GM18907 (cell line): Measurements from ENCODE around the gene FBH1.

ENCODE experiments used
- ATAC-seq: cut with Tn5 transposase; IDR thresholded peaks from one replicate; pipeline ENCODE4 v1.9.1; 2021; ENCODE audit warnings: mild to moderate bottlenecking, moderate library complexity; ENCODE audit not compliant: unreplicated experiment

FBH1 gene

DNA sequence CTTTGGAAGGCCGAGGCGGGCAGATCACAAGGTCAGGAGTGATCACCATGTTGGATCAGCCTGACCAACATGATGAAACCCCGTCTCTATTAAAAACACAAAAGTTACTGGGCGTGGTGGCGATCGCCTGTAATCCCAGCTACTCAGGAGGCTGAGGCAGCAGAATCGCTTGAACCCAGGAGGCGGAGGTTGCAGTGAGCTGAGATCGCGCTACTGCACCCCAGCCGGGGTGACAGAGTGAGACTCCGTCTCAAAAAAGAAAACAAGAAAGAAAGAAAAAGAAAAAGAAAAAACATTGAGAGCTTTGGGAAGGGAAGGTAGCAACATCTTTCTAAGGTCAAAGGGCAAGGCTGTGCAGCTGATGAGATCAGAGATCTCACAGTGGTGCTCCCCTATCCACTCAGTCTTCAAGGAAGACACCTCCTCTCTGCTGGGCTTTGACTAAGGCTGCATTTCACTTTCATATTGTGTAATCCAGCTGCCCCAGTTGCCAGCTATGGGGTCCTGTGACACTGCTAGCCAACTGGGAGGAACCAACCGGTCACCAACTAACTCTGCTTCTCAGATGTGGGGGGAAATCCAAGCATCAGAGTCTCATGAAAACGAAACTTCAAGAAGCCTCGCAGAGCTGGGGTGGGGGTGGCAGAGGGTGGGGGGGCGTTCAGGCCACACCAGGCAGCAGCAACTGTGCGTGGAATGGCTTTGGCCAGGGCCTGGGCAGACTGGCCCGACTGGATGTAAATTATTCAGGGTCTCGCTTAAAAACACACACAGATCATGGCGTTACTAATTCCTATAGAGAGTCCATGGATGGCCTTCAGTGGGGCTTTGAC lies 85.8 kb downstream of the FBH1 start:
- peak; percentile 74 for ATAC-seq

DNA sequence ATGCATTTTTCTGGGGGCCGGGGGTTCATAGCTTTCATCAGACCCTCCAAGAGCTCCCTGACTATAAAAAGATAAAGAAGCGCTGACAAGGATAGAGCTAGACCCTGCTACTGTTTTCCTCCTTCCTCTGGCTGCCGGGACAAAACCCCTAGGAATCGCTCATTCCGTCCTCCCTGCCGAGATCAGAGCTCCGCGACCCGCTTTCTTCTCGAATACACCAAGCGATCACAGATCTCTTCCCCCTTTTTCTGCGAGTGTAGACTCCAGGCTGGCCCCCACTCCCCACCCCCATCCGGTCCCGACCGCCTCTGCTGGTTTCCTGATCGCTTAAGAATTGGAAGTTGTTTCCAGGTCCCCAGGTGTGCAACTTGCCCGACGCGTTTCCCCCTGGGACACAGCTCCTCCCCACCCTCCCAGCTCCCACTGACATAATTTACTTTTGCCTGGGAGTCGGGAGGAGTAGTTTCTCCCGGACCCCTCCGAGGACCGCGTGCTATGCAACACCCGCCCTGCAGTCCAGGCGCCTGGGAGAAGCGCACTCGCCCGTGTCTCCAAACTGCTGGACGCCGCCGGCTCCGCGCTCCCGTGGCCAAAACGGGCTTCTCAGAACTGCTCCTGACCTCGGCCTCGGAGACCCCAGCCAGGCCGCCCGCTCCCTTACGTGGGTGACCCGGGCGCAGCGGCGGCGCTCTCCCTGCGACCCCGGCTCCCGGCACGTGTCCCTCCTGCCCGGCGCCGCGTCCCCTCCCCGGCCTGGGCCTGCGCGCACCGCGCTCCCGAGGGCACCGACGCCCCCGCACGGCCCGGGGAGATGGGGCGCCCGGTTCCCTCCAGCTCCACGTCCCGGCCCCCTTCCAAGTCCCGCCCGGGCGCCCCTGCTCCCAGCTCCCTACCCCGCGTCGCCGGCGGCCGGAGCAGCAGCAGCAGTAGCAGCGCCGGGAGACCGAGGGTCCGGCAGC lies 86.7 kb downstream of the FBH1 start:
- peak; percentile 24 for ATAC-seq

DNA sequence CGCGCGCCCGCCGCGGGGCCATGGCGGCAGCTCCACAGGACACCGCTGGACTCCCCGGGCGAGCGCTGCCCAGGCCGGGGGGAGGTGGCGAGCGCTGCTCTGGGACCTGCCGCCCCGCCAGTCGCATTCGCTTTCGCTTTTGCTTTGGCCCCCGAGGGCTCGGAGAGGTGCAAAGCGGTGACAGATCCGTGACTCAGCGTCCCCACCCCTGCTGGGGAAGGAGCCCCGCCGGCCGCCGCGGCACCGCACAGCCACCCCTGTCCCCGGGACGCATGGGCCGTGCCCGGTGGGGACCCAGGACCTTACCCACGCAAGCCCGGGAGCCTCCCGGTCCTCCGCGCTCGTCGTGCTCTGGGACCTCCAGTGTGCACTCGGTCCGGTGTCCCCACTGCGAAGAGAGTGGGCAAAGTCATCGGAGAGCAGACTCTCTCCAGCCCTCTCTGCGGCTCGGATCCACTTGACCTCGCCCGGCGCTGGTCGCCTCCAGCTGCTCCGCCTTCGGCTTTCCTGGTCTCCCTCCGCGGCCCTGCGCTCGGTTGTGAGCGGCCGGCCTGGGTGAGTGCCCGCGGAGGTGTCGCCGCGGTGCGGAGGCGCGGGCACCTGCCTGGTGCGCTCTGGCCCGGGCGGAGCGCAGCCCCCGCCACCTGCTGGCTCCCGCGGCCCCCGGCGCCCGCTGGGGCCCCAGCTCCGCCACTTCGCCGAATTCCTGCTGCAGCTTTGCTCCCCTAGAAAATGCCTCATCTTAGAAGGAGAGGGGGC lies 87.6 kb downstream of the FBH1 start, which contains the start of gene IL15RA:
IL15RA (minus strand) TSS at position 73 of the 759 bp plus-strand sequence; CDS start at position 22, 51 bp downstream.
- ATAC-seq = peak; percentile 74

DNA sequence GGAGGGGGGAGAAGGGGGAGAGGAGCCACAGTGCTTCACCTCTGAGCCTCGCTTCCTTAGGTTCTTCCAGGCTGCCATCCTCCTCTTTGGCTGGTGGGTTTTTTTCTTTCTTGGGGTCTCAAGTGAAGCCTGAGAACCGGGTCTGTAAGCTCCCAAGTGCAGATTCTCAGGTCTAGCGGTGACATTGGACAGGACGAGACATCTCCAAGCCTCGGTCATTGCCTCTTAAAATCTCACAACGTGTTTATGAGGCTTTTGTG lies 88.1 kb downstream of the FBH1 start:
- no peak for ATAC-seq

DNA sequence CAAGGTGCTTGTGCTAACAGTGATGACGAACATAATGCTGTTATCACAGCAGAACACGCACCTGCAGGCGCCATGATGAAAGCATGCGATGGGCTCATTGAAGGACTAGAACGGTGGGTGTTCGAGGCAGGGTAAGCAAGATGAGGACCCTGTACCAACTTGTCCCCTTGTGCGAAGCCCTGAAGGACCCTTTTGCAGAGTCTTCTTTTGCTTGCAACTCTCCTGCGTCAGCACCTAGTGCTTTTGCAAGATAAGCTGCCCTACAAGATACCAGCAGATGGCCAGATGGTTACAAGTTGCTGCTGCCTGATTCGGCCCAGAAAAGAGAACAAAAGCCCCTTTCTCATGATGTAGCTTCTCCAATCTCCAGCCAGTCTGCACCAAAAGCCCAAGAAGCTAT lies 91.5 kb downstream of the FBH1 start:
- ATAC-seq = no peak

DNA sequence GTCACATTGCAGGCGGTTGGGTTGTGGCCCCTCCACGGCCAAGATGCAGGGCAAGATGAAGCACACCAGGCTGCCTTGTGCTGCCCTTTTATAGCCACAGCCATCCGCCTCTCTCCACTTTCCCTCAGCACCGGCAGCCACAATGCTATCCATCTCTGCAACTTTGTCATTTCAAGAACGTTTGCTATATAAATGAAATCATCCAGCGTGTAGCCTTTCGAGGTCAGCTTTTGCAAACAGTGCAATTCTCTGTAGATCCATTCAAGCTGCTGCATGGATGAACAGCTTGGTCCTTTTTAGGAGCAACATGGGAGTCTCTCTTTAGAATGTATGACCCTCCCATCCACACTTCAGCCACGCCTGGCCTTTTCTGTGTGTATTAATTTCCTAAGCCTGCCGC lies 93.7 kb downstream of the FBH1 start:
- no peak for ATAC-seq

DNA sequence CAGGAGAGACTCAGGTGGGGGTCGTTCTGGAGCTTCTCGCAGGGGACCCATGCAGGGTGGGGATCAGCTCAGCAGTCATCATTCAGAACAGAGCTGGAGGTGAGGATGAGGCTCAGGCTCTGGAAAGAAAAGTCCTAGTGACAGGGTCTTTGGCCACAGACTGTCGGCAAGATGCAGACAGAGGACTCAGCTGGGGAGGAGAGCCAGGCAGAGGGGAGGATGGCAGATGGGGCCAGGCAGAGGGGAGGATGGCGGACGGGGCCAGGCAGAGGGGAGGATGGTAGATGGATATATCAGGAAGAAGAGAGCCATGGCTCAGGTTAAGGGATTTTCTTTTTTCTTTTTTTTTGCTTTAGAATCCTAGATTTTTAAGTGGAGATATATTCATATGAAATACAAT lies 95.0 kb downstream of the FBH1 start:
- no peak for ATAC-seq
